ENCODE data around the gene LHPP.

LHPP gene

GRCh38 chr10:124453960-124454610, 7.5 kb upstream of the LHPP start:
- DNase-seq (ENCODE audit: low spot score), result no peak
- in situ Hi-C loops (cut with MboI; ENCODE audit: low pct_unique_long_range_greater_than_20kb, low sequenced_read_pairs, unreplicated experiment), result no loop called here
- TF ChIP-seq CTCF (IDR thresholded peaks at IDR 0.05; ENCODE audit: extremely low read depth, insufficient read depth, missing control alignments), result no peak

GRCh38 chr10:124455441-124455840, 6.2 kb upstream of the LHPP start:
- no peak for DNase-seq (ENCODE audit: low spot score)
- no peak for TF ChIP-seq CTCF (IDR thresholded peaks at IDR 0.05; ENCODE audit: extremely low read depth, insufficient read depth, missing control alignments)
- in situ Hi-C loops (cut with MboI; ENCODE audit: low pct_unique_long_range_greater_than_20kb, low sequenced_read_pairs, unreplicated experiment), result no loop called here

GRCh38 chr10:124458473-124458872, 3.1 kb upstream of the LHPP start:
- DNase-seq (ENCODE audit: low spot score), result no peak
- in situ Hi-C loops (cut with MboI; ENCODE audit: low pct_unique_long_range_greater_than_20kb, low sequenced_read_pairs, unreplicated experiment), result no loop called here

GRCh38 chr10:124458889-124459288, 2.7 kb upstream of the LHPP start:
- no peak for DNase-seq (ENCODE audit: low spot score)
- in situ Hi-C loops (cut with MboI; ENCODE audit: low pct_unique_long_range_greater_than_20kb, low sequenced_read_pairs, unreplicated experiment), result no loop called here
- no peak for TF ChIP-seq CTCF (IDR thresholded peaks at IDR 0.05; ENCODE audit: extremely low read depth, insufficient read depth, missing control alignments)

More at GRCh38 chr10:124458473-124458872, 3.1 kb upstream of the LHPP start:
- no peak for TF ChIP-seq CTCF (IDR thresholded peaks at IDR 0.05; ENCODE audit: extremely low read depth, insufficient read depth, missing control alignments)

- DNase-seq (ENCODE audit: low spot score), result no peak
- in situ Hi-C loops (cut with MboI; ENCODE audit: low pct_unique_long_range_greater_than_20kb, low sequenced_read_pairs, unreplicated experiment), result no loop called here
- TF ChIP-seq CTCF (IDR thresholded peaks at IDR 0.05; ENCODE audit: extremely low read depth, insufficient read depth, missing control alignments), result no peak
Measured at GRCh38 chr10:124459395-124459794, 2.2 kb upstream of the LHPP start.

GRCh38 chr10:124460144-124460543, 1.5 kb upstream of the LHPP start:
- no peak for TF ChIP-seq CTCF (IDR thresholded peaks at IDR 0.05; ENCODE audit: extremely low read depth, insufficient read depth, missing control alignments)
- in situ Hi-C loops (cut with MboI; ENCODE audit: low pct_unique_long_range_greater_than_20kb, low sequenced_read_pairs, unreplicated experiment), result no loop called here
- no peak for DNase-seq (ENCODE audit: low spot score)

Data from GM13977 (cell line).